OCI-LY3 (cell line): Measurements from ENCODE around the gene IQSEC1.

Source experiments
- EZH2phosphoT487 ChIP-seq: fragments of 200-600 bp; shearing (Covaris generic); IDR thresholded peaks from 2 replicates; pipeline ENCODE4 v1.6.1; 2018; ENCODE audit warnings: antibody characterized with exemption, mixed run types, low read depth
- TF ChIP-seq, protein P1 (sequence below): fragments of 200-600, 300-600 bp; sonication (generic); IDR thresholded peaks from 2 replicates; pipeline ENCODE4 v1.5.1; 2014; ENCODE audit warnings: antibody characterized with exemption, low read length, low read depth

GRCh38 chr3:12969486-12969885 lies 103.7 kb downstream of the IQSEC1 start:
- TF ChIP-seq, protein P1, sequence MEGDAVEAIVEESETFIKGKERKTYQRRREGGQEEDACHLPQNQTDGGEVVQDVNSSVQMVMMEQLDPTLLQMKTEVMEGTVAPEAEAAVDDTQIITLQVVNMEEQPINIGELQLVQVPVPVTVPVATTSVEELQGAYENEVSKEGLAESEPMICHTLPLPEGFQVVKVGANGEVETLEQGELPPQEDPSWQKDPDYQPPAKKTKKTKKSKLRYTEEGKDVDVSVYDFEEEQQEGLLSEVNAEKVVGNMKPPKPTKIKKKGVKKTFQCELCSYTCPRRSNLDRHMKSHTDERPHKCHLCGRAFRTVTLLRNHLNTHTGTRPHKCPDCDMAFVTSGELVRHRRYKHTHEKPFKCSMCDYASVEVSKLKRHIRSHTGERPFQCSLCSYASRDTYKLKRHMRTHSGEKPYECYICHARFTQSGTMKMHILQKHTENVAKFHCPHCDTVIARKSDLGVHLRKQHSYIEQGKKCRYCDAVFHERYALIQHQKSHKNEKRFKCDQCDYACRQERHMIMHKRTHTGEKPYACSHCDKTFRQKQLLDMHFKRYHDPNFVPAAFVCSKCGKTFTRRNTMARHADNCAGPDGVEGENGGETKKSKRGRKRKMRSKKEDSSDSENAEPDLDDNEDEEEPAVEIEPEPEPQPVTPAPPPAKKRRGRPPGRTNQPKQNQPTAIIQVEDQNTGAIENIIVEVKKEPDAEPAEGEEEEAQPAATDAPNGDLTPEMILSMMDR = no peak
- no peak for TF ChIP-seq EZH2phosphoT487
